K562 (cell line): ENCODE measurements around the gene ARL4D. TPM values are rescaled to one million over a fixed set of nuclear protein-coding genes. Genes with fewer than 3 reads are reported as not detected.

Source experiments
- ATAC-seq: fragments of 200-7000 bp; cut with Tn5 transposase; 3 replicates; pipeline ENCODE4 v1.9.1; 2020; ENCODE audit warnings: moderate library complexity
- BruUV-seq: library from RNA; stranded (reverse); fragments of 400-500 nt; replicated peaks from 2 replicates; lab custom pipeline; 2021; lab: Mats Ljungman, UMichigan
- CTCF ChIA-PET: fragments of 300-600 bp; formaldehyde crosslinking; extraction: SDS; loops from one replicate; lab custom pipeline; 2021; ENCODE audit warnings: low intra/inter-chr PET ratio; lab: Yijun Ruan, JAX
- POLR2A ChIA-PET: fragments of 300-600, 350-650 bp; sonication (Branson Sonifier 250); formaldehyde crosslinking; extraction: SDS; loops from one replicate; lab custom pipeline; 2021; ENCODE audit warnings: antibody characterized with exemption, inconsistent platforms; lab: Yijun Ruan, JAX
- DNase-seq, 4 experiments: peaks; one replicate each; pipeline versions ENCODE4 v3.0.0 to v3.0.0-alpha.2; 2011 to 2018; ENCODE audit warnings: low spot score in 3 of 4, mixed read lengths in 3 of 4; ENCODE audit errors: extremely low read depth in 1 of 4
- FAIRE-seq: peaks from 2 replicates; lab custom pipeline; 2011; peaks lifted over from hg19 to GRCh38; lab: Jason Lieb, UNC
- H2AFZ ChIP-seq: 2 replicates; pipeline ENCODE4 v1.6.0; 2011; ENCODE audit warnings: low read depth, low read length, control low read depth, inconsistent platforms
- H3K27ac ChIP-seq: fragments of 200-600 bp; 3 replicates; pipeline ENCODE4 v1.8.0; 2011; ENCODE audit warnings: low read depth, mild to moderate bottlenecking, control low read depth, inconsistent platforms, low read length, moderate library complexity, mixed read lengths; ENCODE audit errors: extremely low read depth
- H3K27me3 ChIP-seq, 2 experiments: fragments of 300-600 bp in 1 of 2; 2 replicates in 1 of 2; 3 replicates in 1 of 2; pipeline versions ENCODE4 v1.6.0 to v1.8.0; 2011; ENCODE audit warnings: inconsistent platforms in 2 of 2, low read length in 2 of 2, mild to moderate bottlenecking in 1 of 2, mixed read lengths in 1 of 2, moderate library complexity in 1 of 2; ENCODE audit not compliant: control insufficient read depth in 2 of 2, insufficient read depth in 2 of 2
- H3K36me3 ChIP-seq: fragments of 300-600 bp; 3 replicates; pipeline ENCODE4 v1.8.0; 2011; ENCODE audit warnings: mild to moderate bottlenecking, low read length, inconsistent platforms; ENCODE audit not compliant: control insufficient read depth, insufficient read depth
- H3K4me1 ChIP-seq, 2 experiments: fragments of 200-600 bp in 1 of 2; replicated peaks in 1 of 2; 2 replicates in 1 of 2; 3 replicates in 1 of 2; pipeline versions ENCODE4 v1.5.1 to v1.8.0; 2011; ENCODE audit warnings: inconsistent platforms in 2 of 2, low read length in 2 of 2, mild to moderate bottlenecking in 1 of 2, mixed read lengths in 1 of 2, moderate library complexity in 1 of 2; ENCODE audit not compliant: control insufficient read depth in 2 of 2, insufficient read depth in 2 of 2
- H3K4me2 ChIP-seq: 2 replicates; pipeline ENCODE4 v1.6.1; 2011; ENCODE audit warnings: low read length, control low read depth, inconsistent platforms, mixed read lengths; ENCODE audit not compliant: insufficient read depth
- H3K4me3 ChIP-seq: fragments of 200-600 bp; sonication (generic), shearing (Covaris generic); 2 replicates; pipeline ENCODE4 v1.5.1; 2016; ENCODE audit warnings: control low read depth, inconsistent platforms
- H3K79me2 ChIP-seq: fragments of 200-600 bp; 3 replicates; pipeline ENCODE4 v1.8.0; 2011; ENCODE audit warnings: low read length, inconsistent platforms; ENCODE audit not compliant: control insufficient read depth, insufficient read depth
- H3K9ac ChIP-seq, 2 experiments: 2 replicates each; pipeline versions ENCODE4 v1.6.0 to v1.6.1; 2011; ENCODE audit warnings: low read depth in 2 of 2, low read length in 2 of 2, control low read depth in 1 of 2, inconsistent platforms in 1 of 2, mild to moderate bottlenecking in 1 of 2, mixed read lengths in 1 of 2; ENCODE audit not compliant: insufficient read depth in 1 of 2
- H3K9me1 ChIP-seq: one replicate; pipeline ENCODE4 v1.6.0; 2011; ENCODE audit warnings: inconsistent platforms, mild to moderate bottlenecking, low read length, moderate library complexity; ENCODE audit not compliant: control insufficient read depth, insufficient read depth
- H3K9me3 ChIP-seq: replicated peaks from 2 replicates; pipeline ENCODE4 v1.5.1; 2011; ENCODE audit warnings: low read depth, low read length, inconsistent platforms; ENCODE audit not compliant: control insufficient read depth, insufficient read depth
- H4K20me1 ChIP-seq: replicated peaks from 2 replicates; pipeline ENCODE4 v1.6.1; 2011; ENCODE audit warnings: low read length, inconsistent platforms, mixed read lengths; ENCODE audit not compliant: control insufficient read depth, insufficient read depth
- ADNP ChIP-seq: fragments of 200-800 bp; sonication (Bioruptor generic); IDR thresholded peaks from 2 replicates; pipeline ENCODE4 v1.6.1; 2016; ENCODE audit warnings: missing genetic modification characterization, missing compliant biosample characterization
- ATF7 ChIP-seq: fragments of 450-650 bp; IDR thresholded peaks from 2 replicates; pipeline ENCODE4 v1.7.1; 2014; ENCODE audit warnings: mild to moderate bottlenecking, moderate library complexity
- BCOR ChIP-seq: fragments of 450-650 bp; IDR thresholded peaks from 2 replicates; pipeline ENCODE4 v1.6.1; 2016
- ELF4 ChIP-seq: fragments of 450-650 bp; formaldehyde crosslinking; IDR thresholded peaks from 2 replicates; pipeline ENCODE4 v1.4.0; 2022; ENCODE audit warnings: missing genetic modification characterization
- FOSL1 ChIP-seq: fragments of 200-800 bp; sonication (Bioruptor generic); conservative IDR thresholded peaks from 2 replicates; pipeline ENCODE4 v1.6.1; 2016; ENCODE audit warnings: missing genetic modification characterization, missing compliant biosample characterization
- JUND ChIP-seq, 2 experiments: IDR thresholded peaks; 2 replicates in 1 of 2; 3 replicates in 1 of 2; pipeline ENCODE4 v1.6.1; 2011; ENCODE audit warnings: borderline replicate concordance in 2 of 2, low read depth in 2 of 2, low read length in 2 of 2, improper control_type of control experiment in 1 of 2, missing biosample characterization in 1 of 2, missing genetic modification characterization in 1 of 2, missing genetic modification reagents in 1 of 2
- KLF1 ChIP-seq: fragments of 450-650 bp; IDR thresholded peaks from 2 replicates; pipeline ENCODE4 v1.6.1; 2016; ENCODE audit warnings: missing genetic modification characterization, missing compliant biosample characterization
- KLF16 ChIP-seq: IDR thresholded peaks from 2 replicates; pipeline ENCODE4 v1.6.1; 2016; ENCODE audit warnings: antibody characterized with exemption
- L3MBTL2 ChIP-seq: fragments of 450-650 bp; IDR thresholded peaks from 2 replicates; pipeline ENCODE4 v1.6.1; 2016; ENCODE audit warnings: mild to moderate bottlenecking, moderate library complexity
- MAFK ChIP-seq: IDR thresholded peaks from 2 replicates; pipeline ENCODE4 v1.6.1; 2011; ENCODE audit warnings: low read length, improper control_type of control experiment
- MAZ ChIP-seq, 2 experiments: fragments of 450-650 bp in 1 of 2; sonication (generic) in 1 of 2; formaldehyde crosslinking; IDR thresholded peaks in 1 of 2; conservative IDR thresholded peaks in 1 of 2; 2 replicates each; pipeline versions ENCODE4 v1.4.0 to v1.5.0; 2020; ENCODE audit warnings: mild to moderate bottlenecking in 1 of 2, missing genetic modification reagents in 1 of 2
- RBM14 ChIP-seq: fragments of 200-400 bp; formaldehyde crosslinking; IDR thresholded peaks from 2 replicates; pipeline ENCODE4 v1.6.1; 2018; ENCODE audit warnings: low read depth, mild to moderate bottlenecking, low read length, moderate library complexity, borderline replicate concordance; ENCODE audit not compliant: insufficient read depth
- RFX5 ChIP-seq: IDR thresholded peaks from 2 replicates; pipeline ENCODE4 v1.6.1; 2011; ENCODE audit warnings: low read depth, mild to moderate bottlenecking, improper control_type of control experiment, low read length
- SLC30A9 ChIP-seq: fragments of 250-450 bp; sonication (Bioruptor Pico); IDR thresholded peaks from 2 replicates; pipeline ENCODE4 v1.8.0; 2022; ENCODE audit warnings: mild to moderate bottlenecking, moderate library complexity
- SPI1 ChIP-seq: IDR thresholded peaks from 2 replicates; pipeline ENCODE4 v1.6.1; 2011; ENCODE audit warnings: low read depth, low read length, control low read depth, borderline replicate concordance
- SREBF2 ChIP-seq: sonication (generic); formaldehyde crosslinking; IDR thresholded peaks from 2 replicates; pipeline ENCODE4 v1.4.0; 2020; ENCODE audit warnings: mild to moderate bottlenecking, missing genetic modification reagents
- ZC3H4 ChIP-seq: sonication (generic); formaldehyde crosslinking; IDR thresholded peaks from 2 replicates; pipeline ENCODE4 v1.9.0; 2021; ENCODE audit warnings: missing genetic modification reagents, borderline replicate concordance
- ZC3H8 ChIP-seq: fragments of 450-650 bp; IDR thresholded peaks from 2 replicates; pipeline ENCODE4 v1.6.1; 2017
- ZEB2 ChIP-seq: fragments of 450-650 bp; IDR thresholded peaks from 2 replicates; pipeline ENCODE4 v1.6.1; 2016
- ZNF274 ChIP-seq: IDR thresholded peaks from 2 replicates; pipeline ENCODE4 v1.6.1; 2011; ENCODE audit warnings: low read depth, mild to moderate bottlenecking, low read length, moderate library complexity, borderline replicate concordance
- ZNF316 ChIP-seq: fragments of 450-650 bp; IDR thresholded peaks from 2 replicates; pipeline ENCODE4 v1.6.1; 2016
- ZNF764 ChIP-seq: fragments of 250-450 bp; sonication (Bioruptor Pico); IDR thresholded peaks from 2 replicates; pipeline ENCODE4 v1.4.0; 2020; ENCODE audit warnings: low read depth, mild to moderate bottlenecking, moderate library complexity
- WGBS: fragments of 100-300 bp; shearing (Covaris generic); methylation state at CpG from one replicate; pipeline ENCODE4 v1.1.6; 2016; ENCODE audit warnings: low coverage, mixed read lengths; ENCODE audit not compliant: insufficient coverage; ENCODE audit errors: missing lambda C conversion rate; 5-methylcytosine and 5-hydroxymethylcytosine counted together
- in situ Hi-C: fragments of 300-500 bp; cut with MboI; formaldehyde crosslinking; loops from 4 replicates; pipeline ENCODE4 v1.15.0; 2018; ENCODE audit warnings: inconsistent platforms, mixed read lengths
- intact Hi-C: fragments of 100-400 bp; cut with micrococcal nuclease; formaldehyde crosslinking; loops from 2 replicates; pipeline ENCODE4 v1.14.2; 2022
- polyA plus RNA-seq, 8 experiments: library from polyadenylated mRNA; depleted of rRNA in 4 of 8; stranded (reverse) in 5 of 8; unstranded in 3 of 8; fragments of >200 nt; fragmentation: Nextera tagmentation in 2 of 8; fragmentation: Illumina TruSeq in 1 of 8; extraction: Ambion mirVana in 2 of 8; extraction: Trizol in 1 of 8; gene quantifications; 2 replicates each; pipeline versions ENCODE4 v1.2.1 to v1.2.3, GENCODE V29; 2011 to 2014; ENCODE audit warnings: inconsistent platforms in 1 of 8, missing spikeins in 1 of 8
- total RNA-seq, 7 experiments: library from RNA; depleted of rRNA in 6 of 7; stranded (reverse); fragments of >200 nt in 6 of 7; fragmentation: Illumina TruSeq in 2 of 7; extraction: Trizol in 2 of 7; gene quantifications; 2 replicates each; pipeline versions ENCODE4 v1.2.1 to v1.2.3, GENCODE V29; 2011 to 2021; ENCODE audit warnings: low replicate concordance in 1 of 7
- TF ChIP-seq, protein P1 (sequence below): fragments of 250-450 bp; sonication (Bioruptor Pico); IDR thresholded peaks from 2 replicates; pipeline ENCODE4 v1.5.0; 2022; ENCODE audit warnings: mild to moderate bottlenecking

The ARL4D gene
- total and polyA plus RNA-seq, 9 of the 15 experiments (the other 6 are each of a cell fraction or from before 2014, with no cell fraction given) = 0.07 to 0.53 (median 0.28) TPM; not detected in 1

DNA sequence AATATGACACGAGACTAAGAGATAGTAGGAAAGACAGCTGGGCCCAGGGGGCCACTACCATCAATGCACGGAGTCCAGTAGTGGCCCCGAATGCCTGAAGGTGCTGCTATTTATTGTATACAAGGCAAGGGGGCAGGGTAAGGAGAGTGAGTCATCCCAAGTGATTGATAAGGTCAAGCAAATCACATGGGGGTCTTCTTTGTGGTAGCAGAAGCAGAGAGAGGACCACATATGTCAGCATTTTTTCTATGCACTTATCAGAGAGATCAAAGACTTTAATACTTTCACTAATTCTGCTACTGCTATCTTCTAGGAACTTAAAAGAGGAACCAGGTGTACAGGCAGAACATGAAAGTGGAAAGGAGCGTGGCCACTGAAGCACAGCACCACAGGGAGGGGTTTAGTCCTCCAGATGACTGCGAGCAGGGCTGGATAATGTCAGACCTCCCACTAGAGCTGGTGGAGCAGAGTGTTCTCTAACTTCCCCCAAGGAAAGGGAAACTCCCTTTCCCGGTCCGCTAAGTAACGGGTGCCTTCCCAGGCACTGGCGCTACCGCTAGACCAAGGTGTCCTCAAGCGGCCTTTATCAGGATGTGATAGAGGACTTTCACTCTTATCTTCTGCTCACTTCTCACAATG is 26.4 kb upstream of the ARL4D start (continued):
- TF ChIP-seq FOSL1 (peak; percentile 65), MAZ (CRISPR knock-in tag; conservative IDR thresholded peaks at IDR 0.05 in 1 of 2, IDR thresholded peaks at IDR 0.05 in 1 of 2) (no peak), SPI1 (0 out of 2 replicates have a peak, but pooled peaks have one; percentile 15), ZNF316 (peak; percentile 68), JUND (IDR thresholded peaks at IDR 0.05; ENCODE audit: borderline replicate concordance, low read depth, low read length) (peak; percentile 73), JUND (tag; IDR thresholded peaks at IDR 0.05; ENCODE audit: borderline replicate concordance, low read depth, low read length) (peak; percentile 55; the same call in 1 of the 3 replicates), KLF16 (no peak), ZEB2 (peak; percentile 65; the same call in 1 of the 2 replicates), L3MBTL2 (peak; percentile 33; the same call in 1 of the 2 replicates), MAFK (peak; percentile 34; the same call in 1 of the 2 replicates)

DNA sequence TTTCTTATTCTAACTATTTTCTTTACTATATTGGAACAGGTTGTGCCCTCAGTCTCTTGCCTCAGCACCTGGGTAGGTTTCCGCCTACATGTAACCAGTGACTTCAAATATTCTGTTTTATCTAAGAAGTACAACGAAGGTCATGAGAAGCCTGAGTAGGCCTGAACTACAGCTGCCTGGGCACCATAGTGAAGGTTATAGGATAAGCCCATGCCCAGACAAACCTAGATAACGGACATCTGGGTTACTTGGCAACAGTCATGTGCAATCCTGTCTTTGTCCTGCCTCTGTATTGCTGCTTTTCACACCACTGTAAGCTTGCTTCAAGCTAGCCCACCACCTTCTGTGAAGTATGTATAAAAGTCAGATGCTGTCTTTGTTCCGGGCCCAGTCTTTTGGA is 25.4 kb upstream of the ARL4D start:
- Histone ChIP-seq H3K4me2 (no peak overlapping the region), H3K9me3 (no peaks in the 10 kb centered on the region), H3K9me1 (no peaks in the 10 kb centered on the region), H3K4me3 (no peak overlapping the region), H2AFZ (no peak overlapping the region), H4K20me1 (no peaks in the 10 kb centered on the region), H3K79me2 (no peaks in the 10 kb centered on the region), H3K36me3 (no peaks in the 10 kb centered on the region), H3K27ac (no peak overlapping the region), H3K4me1 (peaks cover 8 to 12% of the 10 kb centered on the region in 2 experiments; a peak in 4 of 5 replicates), H3K27me3 (no peaks in the 10 kb centered on the region), H3K9ac (no peak overlapping the region)
- intact Hi-C loops (no loop called here), in situ Hi-C loops (no loop called here)
- no peak for ATAC-seq
- POLR2A ChIA-PET = interaction anchor here (0.6 to 1.9 kb wide), 4 partner anchors 9 to 58 kb away, joined by 3 to 9 read pairs (median 3); no protein-coding TSS in a partner anchor
- TF ChIP-seq RBM14 (no peak), SLC30A9 (CRISPR knock-in tag) (no peak), SREBF2 (no peak), ZNF764 (CRISPR knock-in tag) (no peak), ZC3H4 (no peak), KLF1 (tag) (no peak), RFX5 (no peak), ZNF274 (no peak), ELF4 (CRISPR knock-in tag) (no peak), ADNP (tag) (no peak), BCOR (no peak), ZC3H8 (no peak), ATF7 (no peak)
- TF ChIP-seq, protein P1, sequence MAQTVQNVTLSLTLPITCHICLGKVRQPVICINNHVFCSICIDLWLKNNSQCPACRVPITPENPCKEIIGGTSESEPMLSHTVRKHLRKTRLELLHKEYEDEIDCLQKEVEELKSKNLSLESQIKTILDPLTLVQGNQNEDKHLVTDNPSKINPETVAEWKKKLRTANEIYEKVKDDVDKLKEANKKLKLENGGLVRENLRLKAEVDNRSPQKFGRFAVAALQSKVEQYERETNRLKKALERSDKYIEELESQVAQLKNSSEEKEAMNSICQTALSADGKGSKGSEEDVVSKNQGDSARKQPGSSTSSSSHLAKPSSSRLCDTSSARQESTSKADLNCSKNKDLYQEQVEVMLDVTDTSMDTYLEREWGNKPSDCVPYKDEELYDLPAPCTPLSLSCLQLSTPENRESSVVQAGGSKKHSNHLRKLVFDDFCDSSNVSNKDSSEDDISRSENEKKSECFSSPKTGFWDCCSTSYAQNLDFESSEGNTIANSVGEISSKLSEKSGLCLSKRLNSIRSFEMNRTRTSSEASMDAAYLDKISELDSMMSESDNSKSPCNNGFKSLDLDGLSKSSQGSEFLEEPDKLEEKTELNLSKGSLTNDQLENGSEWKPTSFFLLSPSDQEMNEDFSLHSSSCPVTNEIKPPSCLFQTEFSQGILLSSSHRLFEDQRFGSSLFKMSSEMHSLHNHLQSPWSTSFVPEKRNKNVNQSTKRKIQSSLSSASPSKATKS (CRISPR knock-in tag) = no peak
- FAIRE-seq = no peak
- 60% methylated on average over 4 of the region's 4 CpGs for WGBS
- no TSS peak for BruUV-seq
- CTCF ChIA-PET = no interaction called here
- no peak for DNase-seq
